ACHN (cell line): ENCODE measurements around the gene HAGH.
A peak's percentile ranks its signal among the peaks of the same experiment; 100 is the strongest.
"Not testable (repeated sequence)": the region's sequence is repeated elsewhere in the genome, so short reads cannot be mapped to it uniquely, and the experiment has no call there.

Source experiments
- DNase-seq: peaks from one replicate; pipeline ENCODE4 v3.0.0-alpha.2; 2015
- in situ Hi-C: cut with HindIII; loops from 2 replicates; pipeline ENCODE4 v1.10.0; 2017; ENCODE audit warnings: low sequenced_read_pairs, low pct_ligation_motif_present, low pct_unique_long_range_greater_than_20kb

HAGH gene

DNA sequence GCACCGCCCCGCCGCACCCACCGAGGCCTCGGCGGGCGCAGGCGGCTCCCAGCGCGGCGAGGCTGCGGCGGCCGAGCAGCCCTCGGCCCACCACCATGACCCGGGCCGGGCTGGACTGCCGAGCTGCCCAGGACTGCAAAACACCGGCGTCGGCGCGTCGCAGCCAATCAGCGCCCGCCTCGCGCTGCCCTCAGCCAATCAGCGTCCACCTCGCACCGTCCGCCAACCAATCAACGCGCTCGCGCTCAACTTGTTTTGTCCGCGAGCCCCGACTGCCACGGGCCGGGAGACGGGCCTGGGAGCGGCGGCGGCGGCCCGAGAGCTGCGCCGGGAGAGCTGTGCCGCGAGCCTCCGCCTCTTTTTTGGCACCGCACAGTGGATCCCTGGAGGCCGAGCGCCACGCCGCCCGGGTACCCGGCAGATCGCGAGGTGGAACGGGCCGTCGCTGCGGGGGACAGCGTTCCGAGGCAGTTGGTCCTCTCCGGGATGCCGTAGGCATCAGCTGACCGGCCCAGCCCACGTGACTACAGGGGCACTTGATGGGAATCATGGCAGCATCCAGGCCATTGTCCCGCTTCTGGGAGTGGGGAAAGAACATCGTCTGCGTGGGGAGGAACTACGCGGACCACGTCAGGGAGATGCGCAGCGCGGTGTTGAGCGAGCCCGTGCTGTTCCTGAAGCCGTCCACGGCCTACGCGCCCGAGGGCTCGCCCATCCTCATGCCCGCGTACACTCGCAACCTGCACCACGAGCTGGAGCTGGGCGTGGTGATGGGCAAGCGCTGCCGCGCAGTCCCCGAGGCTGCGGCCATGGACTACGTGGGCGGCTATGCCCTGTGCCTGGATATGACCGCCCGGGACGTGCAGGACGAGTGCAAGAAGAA is at the start of gene HAGH, which contains the start of gene FAHD1:
Gene HAGH (minus strand): TSS at position 135 of the 883 bp plus-strand sequence. CDS start 38 bp downstream, at position 97.
Gene FAHD1 (plus strand): TSS at position 516 of the 883 bp plus-strand sequence. CDS start 33 bp downstream, at position 549.
- in situ Hi-C loops, result no loop called here
- peak; percentile 96 for DNase-seq

DNA sequence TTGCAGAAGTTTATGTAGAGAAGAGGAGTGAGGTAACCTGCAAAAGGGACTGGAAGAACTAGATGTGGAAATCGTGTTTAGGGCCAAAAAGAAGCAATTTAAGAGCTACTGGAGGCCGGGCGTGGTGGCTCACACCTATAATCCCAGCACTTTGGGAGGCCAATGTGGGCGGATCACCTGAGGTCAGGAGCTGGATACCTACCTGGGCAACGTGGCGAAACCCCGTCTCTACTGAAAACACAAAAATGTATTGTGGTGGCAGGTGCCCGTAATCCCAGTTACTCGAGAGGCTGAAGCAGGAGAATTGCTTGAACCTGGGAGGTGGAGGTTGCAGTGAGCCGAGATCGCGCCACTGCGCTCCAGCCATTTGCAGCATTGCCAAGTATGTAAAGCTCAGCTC is 49.4 kb upstream of the HAGH start:
- DNase-seq, in situ Hi-C loops: not testable (repeated sequence)

DNA sequence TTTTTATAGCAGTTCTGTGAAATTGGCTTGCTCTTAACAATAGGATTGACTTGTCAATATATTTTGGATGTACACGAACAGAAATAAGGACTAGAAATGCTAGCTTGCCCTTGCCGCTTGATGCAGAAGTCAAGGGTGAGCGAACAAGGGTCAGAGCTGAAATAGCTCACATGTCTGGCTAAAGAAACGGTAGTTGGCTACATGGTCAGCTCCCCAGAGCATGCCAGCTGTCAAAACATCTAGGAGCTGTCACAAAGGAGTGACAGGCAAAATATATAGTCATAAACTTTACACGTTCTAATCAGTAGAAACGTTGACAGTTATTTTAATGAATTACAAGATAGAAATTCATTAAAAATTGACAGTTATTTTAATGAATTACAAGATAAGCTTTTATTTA is 48.2 kb upstream of the HAGH start:
- in situ Hi-C loops, result no loop called here
- DNase-seq, result peak; percentile 23

GRCh38 chr16:1871974-1872635 is 45.5 kb upstream of the HAGH start, which contains the start of gene MEIOB:
TSS of gene MEIOB (minus strand) at chr16:1872164. CDS start at chr16:1868175, 3,989 bp downstream.
- DNase-seq, result peak; percentile 60
- in situ Hi-C loops, result no loop called here

DNA sequence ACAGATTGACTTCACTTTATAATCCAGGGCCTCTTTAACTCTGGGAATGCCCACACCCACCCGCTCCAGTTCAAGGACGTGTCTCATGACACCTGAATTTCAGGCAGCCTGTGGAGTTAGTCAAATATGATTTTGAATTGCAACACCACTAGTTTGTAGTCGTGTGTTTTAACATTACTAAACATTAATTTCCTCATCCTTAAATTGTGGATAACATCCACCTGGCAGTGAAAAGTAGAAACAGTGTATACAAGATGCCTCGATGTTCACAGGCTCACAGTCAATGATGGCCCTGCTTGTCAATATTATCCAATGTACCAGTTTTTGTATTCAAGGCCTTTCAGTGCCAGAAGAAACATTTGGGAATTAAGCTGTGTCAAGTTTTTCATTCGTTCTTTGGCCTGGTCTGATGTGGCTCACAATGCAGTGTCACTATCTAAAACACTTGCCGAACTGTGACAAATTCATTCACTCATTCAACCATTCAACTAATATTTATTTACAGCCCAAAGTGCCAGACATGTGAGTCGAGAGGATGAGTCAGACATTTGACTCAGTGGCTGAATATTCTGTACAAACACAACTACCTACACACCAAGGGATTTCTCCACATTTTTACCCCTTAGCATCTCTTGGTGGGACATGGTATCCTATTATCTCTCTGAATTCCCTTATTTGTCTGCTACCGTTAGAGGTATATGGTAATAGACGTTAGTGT is 43.9 kb upstream of the HAGH start:
- in situ Hi-C loops, result no loop called here
- DNase-seq, result peak; percentile 92

- no peak for DNase-seq
- in situ Hi-C loops, result loop anchor here (5.0 kb wide), 1 partner anchor 91 kb away; the partner anchor contains the start of gene NDUFB10
Measured at GRCh38 chr16:1865902-1866690, 39.5 kb upstream of the HAGH start.

DNA sequence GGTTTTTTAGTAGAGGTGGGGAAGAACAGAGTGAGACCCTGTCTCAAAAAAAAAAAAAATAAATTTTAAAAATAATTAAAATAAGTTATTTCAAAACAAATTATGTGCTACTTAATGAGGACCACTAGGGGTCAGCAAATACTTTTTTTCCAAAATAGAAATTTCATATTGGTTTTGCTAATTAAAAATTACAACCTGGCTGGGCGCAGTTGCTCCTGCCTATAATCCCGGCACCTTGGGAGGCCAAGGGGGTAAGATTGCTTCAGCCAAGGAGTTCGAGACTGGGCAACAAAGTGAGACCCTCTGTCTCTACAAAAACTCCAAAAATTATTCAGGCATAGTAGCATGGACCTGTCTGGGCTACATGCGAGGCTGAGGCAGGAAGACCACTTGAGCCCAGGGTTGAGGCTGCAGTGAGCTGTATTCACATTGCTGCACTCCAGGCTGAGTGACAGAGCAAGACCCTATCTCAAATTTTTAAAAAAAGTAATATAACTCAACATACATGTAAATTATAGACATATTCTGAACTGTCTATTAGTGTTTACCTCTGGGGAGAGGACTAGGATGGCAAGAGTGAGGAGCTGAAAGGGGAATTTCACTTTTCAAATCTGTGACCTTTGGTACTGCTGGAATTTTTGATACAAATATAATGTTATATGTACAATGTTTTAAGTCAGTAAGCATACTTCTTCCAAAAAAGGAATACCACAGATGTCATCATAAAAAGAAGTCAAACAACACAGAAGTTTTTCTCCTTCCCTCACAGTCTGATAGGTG is 37.2 kb upstream of the HAGH start:
- in situ Hi-C loops, result no loop called here
- peak; percentile 47 for DNase-seq

DNA sequence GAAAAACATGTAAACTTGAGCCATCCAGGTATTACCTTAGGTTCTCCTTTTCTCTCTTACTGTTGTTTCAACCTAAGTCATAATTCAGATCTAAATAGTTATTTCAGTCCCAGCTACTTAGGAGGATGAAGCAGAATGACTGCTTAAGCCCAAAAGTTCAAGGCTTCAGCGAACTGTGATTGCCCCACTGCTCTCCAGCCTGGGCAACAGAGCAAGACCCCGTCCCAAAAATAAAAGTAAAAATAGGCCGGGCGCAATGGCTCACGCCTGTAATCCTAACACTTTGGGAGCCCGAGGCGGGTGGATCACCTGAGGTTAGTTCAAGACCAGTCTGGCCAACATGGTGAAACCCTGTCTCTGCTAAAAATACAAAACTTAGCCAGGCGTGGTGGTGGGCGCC is 35.8 kb upstream of the HAGH start:
- DNase-seq, result no peak
- in situ Hi-C loops, result no loop called here

DNA sequence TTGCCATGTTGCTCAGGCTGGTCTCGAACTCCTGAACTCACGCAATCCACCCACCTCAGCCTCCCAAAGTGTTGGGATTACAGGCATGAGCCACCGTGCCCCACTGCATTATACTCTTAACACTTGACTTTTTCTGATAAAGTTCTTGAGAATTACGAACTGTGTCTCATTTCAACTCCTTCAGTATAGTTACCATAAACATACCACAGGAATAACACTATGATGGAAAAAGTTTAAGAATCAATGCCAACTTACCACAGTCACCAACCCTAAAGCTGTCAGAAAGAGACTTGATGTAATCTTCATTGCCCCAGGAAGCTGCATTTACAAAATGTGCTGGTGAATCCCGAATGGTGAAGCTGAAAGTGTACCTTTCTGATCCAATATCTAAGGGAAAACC is 35.1 kb upstream of the HAGH start:
- in situ Hi-C loops, result no loop called here
- no peak for DNase-seq

DNA sequence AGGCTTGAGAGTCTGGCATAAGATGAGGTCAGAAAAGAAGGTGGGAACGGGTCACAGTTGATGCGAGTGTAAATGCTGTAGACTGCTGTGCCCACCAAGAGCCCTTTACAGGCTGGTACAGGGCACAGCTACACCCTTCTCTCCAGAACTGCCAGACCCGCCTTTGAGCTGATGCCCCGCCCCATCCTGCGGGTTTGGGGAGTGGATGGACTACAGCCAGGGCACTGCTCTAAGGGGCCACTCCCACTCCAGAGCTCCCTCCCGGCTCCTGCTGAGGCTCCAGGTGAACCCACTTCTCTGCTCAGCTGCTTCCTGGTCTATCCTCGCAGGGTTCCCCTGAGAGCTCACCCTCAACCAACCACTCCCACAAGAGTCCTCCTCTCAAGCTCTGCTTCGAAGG is 33.0 kb upstream of the HAGH start:
- DNase-seq, result no peak
- in situ Hi-C loops, result no loop called here

DNA sequence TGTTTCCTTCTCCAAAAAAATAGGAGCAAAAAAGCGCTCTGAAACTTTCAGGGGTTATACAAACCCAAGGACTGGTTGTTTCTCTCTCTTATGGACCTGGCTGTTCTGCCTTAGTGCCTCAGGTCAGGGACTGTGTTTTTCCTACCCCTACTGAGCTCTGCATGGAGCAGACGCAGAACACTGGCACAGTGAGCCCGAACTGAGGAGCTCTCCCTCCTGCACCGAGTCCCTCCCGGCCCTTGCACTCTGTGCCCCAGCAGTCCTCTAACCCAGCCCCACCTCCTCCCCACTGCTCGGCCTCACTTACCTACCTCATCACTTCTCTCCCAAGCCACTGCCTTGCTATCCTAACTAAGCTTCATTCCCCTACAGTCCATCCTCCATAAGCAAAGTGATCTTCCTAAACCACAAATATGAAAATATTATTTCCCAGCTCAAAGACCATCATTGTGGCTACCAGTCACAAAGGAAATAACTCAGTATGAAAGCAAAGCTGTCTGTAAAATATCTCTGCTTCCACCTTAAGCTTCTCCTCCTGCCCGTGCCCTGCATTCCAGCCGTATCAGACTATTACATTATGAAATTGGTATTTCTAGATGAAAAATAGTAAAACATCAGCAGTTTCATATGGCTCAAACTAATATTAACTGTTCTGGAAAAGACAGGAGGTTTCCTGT is 31.7 kb upstream of the HAGH start:
- no peak for DNase-seq
- in situ Hi-C loops, result no loop called here

DNA sequence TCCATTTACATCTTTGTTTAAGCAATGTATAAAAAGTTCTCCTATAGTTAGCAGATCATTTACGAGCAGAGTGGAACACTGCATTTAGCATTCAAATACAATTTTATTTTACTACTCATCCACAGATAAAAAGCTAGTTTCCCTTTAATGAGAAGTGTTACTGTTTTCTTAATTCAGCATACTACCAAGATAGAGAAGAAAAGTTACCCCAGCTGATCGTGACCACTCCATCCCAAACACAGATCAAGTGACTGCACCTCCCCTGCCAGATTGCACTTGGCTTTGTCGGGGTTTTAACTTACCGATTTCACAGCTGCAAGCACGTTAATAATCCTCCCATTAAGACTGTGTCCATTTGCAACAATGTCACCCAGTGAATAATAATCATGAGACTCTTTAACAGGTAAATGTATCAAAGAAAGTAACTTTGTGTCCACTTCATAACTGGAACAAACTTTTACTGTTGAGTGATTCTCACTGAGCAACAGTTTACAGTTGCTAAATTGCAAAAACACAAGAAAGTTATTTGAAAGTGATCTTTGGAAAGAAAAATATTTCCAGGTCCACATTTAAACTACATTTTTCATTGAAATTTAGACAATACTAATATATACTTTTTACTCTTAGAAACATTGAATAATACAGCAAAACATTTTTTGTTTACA is 30.9 kb upstream of the HAGH start:
- in situ Hi-C loops, result no loop called here

GRCh38 chr16:1851793-1852192 is 25.2 kb upstream of the HAGH start:
- DNase-seq, result no peak
- in situ Hi-C loops, result no loop called here

More for the DNA sequence above, 30.9 kb upstream of the HAGH start:
- DNase-seq, result no peak

GRCh38 chr16:1850981-1851380 is 24.4 kb upstream of the HAGH start:
- in situ Hi-C loops, result no loop called here
- DNase-seq, result no peak

GRCh38 chr16:1846416-1846815 is 19.8 kb upstream of the HAGH start:
- in situ Hi-C loops, result no loop called here
- no peak for DNase-seq

DNA sequence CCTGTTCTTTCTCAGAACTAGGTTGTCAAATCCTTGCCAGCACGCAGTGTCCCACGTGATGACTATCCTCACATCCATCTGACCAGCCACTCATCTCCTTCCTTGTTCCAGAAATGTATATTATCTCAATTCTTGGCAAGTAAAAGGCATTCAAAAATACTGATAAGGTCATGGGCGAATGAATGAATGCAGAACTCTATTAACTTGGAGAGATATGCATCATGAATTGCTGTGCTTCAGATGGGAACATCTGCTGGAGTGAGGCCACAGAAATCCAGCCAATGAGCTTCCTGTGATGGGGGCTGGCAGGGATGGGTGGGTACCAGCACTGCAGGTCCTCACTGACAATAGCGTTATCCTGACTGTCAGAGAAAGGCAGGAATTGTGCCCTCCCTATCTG is 19.4 kb upstream of the HAGH start:
- in situ Hi-C loops, result no loop called here
- no peak for DNase-seq

GRCh38 chr16:1839554-1839953 is 12.9 kb upstream of the HAGH start:
- in situ Hi-C loops, result no loop called here
- DNase-seq, result no peak
